HFFc6 (cell line): ENCODE measurements around the gene MCF2L. TPM values are rescaled to one million over a fixed set of nuclear protein-coding genes. Genes with fewer than 3 reads are reported as not detected.

Experiments used
- DNase-seq: peaks from one replicate; pipeline ENCODE4 v3.0.0-alpha.2; 2018
- H3K27ac Mint-ChIP-seq: 2 replicates; pipeline ENCODE4 v1.8.0; 2020; ENCODE audit warnings: mild to moderate bottlenecking, mixed read lengths
- H3K27me3 Mint-ChIP-seq: 2 replicates; pipeline ENCODE4 v1.8.0; 2021; ENCODE audit warnings: mild to moderate bottlenecking, moderate library complexity, mixed read lengths; ENCODE audit not compliant: insufficient read depth
- H3K36me3 Mint-ChIP-seq: 2 replicates; pipeline ENCODE4 v1.8.0; 2021; ENCODE audit warnings: low read depth, mixed read lengths
- H3K4me1 Mint-ChIP-seq: 2 replicates; pipeline ENCODE4 v1.8.0; 2020; ENCODE audit warnings: low read depth, mixed read lengths
- H3K4me3 Mint-ChIP-seq: 2 replicates; pipeline ENCODE4 v1.8.0; 2020; ENCODE audit warnings: mild to moderate bottlenecking, moderate library complexity, mixed read lengths
- H3K9me3 Mint-ChIP-seq: 2 replicates; pipeline ENCODE4 v1.8.0; 2020; ENCODE audit warnings: mild to moderate bottlenecking, mixed read lengths
- total RNA-seq, 6 experiments: library from RNA; stranded (reverse); fragmentation: NEBNext Ultra II Directional; extraction: Animal tissue kit (Norgen Biotek cat#: 25700); gene quantifications; 2 replicates in 1 of 6; 3 replicates in 5 of 6; pipeline ENCODE4 v1.2.3, GENCODE V29; 2021
- TF ChIP-seq, protein P1 (sequence below): fragments of 200-600 bp; sonication (generic); IDR thresholded peaks from 2 replicates; pipeline ENCODE4 v1.5.0; 2021; ENCODE audit warnings: antibody characterized with exemption, mild to moderate bottlenecking

Gene MCF2L
- total RNA-seq, 6 experiments from 2014 or later, result not detected

DNA sequence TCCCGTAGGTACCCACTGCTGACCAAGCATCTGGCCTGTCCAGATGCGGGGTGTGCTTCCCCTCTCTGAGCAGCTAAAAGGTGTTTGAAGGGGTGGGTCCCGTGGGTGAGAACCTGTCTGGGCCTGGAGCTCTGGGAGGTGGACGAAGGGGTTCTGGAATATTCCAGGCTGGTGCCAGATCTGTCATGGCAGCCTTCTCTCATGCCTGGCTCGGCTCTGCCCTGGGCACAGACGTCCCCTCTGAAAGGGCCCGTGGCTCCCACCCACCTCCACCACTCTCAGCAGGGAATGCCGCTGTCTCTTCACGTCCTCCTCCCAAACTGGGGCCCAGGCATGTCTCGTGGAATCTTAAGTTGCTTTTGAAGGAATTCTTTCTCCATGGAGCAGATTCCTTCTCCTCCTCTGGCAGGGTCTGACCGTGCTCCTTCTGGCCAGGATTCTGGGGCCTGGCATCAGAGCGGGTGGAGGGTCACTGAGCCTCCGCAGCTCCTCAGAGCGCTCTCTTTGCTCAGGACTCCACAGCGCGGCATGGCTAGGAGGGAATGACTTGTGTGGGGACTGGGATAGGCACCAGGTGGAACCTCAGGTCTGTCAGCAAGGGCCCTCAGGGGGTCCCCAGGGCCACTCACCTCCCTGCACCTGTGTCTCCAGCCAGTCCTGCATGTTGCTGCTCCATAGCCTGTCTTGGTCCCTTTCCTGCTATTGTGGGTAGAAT, 5.9 kb upstream of the MCF2L start:
- Mint-ChIP-seq H3K36me3 (no peaks in the 10 kb centered on the region), H3K27ac (no peak overlapping the region), H3K4me1 (no peaks in the 10 kb centered on the region), H3K9me3 (no peaks in the 10 kb centered on the region), H3K4me3 (no peak overlapping the region), H3K27me3 (peaks cover 56% of the 10 kb centered on the region)
- DNase-seq, result no peak
- TF ChIP-seq, protein P1, sequence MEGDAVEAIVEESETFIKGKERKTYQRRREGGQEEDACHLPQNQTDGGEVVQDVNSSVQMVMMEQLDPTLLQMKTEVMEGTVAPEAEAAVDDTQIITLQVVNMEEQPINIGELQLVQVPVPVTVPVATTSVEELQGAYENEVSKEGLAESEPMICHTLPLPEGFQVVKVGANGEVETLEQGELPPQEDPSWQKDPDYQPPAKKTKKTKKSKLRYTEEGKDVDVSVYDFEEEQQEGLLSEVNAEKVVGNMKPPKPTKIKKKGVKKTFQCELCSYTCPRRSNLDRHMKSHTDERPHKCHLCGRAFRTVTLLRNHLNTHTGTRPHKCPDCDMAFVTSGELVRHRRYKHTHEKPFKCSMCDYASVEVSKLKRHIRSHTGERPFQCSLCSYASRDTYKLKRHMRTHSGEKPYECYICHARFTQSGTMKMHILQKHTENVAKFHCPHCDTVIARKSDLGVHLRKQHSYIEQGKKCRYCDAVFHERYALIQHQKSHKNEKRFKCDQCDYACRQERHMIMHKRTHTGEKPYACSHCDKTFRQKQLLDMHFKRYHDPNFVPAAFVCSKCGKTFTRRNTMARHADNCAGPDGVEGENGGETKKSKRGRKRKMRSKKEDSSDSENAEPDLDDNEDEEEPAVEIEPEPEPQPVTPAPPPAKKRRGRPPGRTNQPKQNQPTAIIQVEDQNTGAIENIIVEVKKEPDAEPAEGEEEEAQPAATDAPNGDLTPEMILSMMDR, result no peak

DNA sequence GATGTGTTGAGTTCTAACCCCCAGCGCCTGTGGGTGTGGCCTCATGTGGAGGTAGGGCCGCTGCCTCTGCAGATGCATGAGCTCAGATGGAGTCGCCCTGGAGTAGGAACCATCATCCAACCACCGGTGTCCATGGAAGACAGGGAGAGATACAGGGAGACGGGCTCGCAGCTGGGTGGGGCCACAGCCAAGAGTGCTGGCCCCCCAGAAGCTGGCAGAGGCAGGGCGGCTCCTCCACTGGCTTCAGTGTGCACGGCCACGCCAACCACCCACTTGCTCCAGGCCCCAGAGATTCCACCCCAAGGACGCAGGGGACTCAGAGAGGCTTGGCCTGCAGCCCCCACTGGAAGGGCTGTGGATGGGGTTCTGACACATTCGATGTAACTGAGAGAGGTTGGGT, 5.4 kb upstream of the MCF2L start:
- peaks cover 51% of the 10 kb centered on the region for H3K27me3 Mint-ChIP-seq
- H3K9me3 Mint-ChIP-seq, result no peaks in the 10 kb centered on the region
- TF ChIP-seq, protein P1, result no peak
- no peak for DNase-seq
- H3K4me3 Mint-ChIP-seq, result no peak overlapping the region
- no peaks in the 10 kb centered on the region for H3K4me1 Mint-ChIP-seq
- no peak overlapping the region for H3K27ac Mint-ChIP-seq
- no peaks in the 10 kb centered on the region for H3K36me3 Mint-ChIP-seq

DNA sequence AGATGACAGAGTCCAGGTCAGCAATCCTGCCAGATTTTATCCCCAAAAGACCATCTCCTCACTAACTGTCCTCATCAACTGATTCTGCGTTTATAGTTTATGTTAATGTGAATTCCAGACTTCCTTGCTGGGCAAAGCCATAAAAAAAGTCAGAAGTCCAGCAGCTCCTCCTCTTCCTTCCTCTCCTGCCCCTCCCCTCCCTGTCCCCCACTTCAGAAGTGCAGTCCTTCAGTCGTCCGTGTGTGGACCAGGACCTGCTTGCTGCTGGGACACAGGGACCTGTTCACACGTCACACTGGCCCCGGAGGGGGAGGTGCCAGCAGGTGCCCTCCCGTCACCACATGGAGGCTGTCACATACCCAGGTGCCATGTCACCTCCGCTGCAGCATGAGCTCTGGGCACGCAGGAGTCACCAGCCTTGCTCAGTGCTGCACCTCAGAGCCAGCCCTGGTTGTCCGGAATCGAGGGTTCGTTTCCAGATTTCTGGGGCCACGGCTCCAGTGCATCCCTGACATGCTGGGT, 4.0 kb upstream of the MCF2L start:
- Mint-ChIP-seq H3K36me3 (no peaks in the 10 kb centered on the region), H3K4me1 (peaks cover 6% of the 10 kb centered on the region; the same call in 1 of the 2 replicates), H3K27me3 (peaks cover 50% of the 10 kb centered on the region), H3K27ac (no peak overlapping the region), H3K4me3 (no peak overlapping the region), H3K9me3 (no peaks in the 10 kb centered on the region)
- DNase-seq, result no peak
- TF ChIP-seq, protein P1, result no peak

DNA sequence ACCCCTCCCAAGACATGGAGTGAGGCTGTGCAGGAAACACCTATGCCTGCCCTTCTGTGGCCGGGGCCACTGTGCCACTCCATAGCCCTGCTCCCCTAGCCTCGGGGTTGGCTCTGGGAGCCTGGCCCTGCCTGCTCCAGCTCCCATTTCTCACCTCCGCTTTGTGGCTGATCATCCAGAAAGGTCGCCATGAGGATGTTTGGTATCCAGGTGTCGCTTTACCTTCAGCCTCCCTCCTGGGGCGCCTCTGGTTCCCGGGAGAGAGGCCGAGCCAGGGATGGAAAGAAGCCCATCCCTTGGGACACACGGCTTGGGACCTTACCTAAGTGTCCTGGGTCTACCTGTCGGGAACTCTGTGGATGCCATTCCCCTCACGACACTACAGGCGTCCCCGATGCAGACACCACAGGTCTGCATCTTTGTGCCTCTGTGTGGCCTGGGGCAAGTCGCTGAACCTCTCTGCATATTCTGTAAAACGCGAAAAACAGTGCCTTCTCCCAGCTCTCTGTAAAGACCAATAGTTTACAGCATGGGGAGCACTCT, 3.4 kb upstream of the MCF2L start:
- TF ChIP-seq, protein P1, result no peak
- peaks cover 6% of the 10 kb centered on the region; the same call in 1 of the 2 replicates for H3K4me1 Mint-ChIP-seq
- no peaks in the 10 kb centered on the region for H3K36me3 Mint-ChIP-seq
- peaks cover 49% of the 10 kb centered on the region for H3K27me3 Mint-ChIP-seq
- DNase-seq, result no peak
- no peaks in the 10 kb centered on the region for H3K9me3 Mint-ChIP-seq
- no peak overlapping the region for H3K27ac Mint-ChIP-seq
- H3K4me3 Mint-ChIP-seq, result no peak overlapping the region

DNA sequence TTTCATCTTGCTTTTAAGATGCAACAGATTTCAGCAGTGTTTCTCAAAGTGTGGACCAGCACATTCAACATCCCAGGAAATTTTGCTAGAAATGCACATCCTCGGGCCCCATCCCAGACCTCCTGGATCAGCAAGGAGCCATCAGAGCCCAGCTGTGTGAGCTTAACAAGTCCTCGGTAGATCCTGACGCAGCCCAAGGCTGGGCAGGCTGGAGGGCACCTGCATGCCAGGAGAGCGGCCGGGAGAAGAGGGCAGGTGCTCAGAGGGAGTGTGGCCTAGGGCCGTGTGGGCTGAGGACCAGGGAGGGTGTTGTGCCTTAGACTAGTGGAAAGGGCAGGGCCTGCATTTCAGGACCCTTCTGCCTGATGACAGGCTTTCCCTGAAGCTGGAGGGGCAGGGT, 2.2 kb upstream of the MCF2L start:
- Mint-ChIP-seq H3K27me3 (peaks cover 57% of the 10 kb centered on the region), H3K9me3 (no peaks in the 10 kb centered on the region), H3K4me1 (peaks cover 6% of the 10 kb centered on the region; the same call in 1 of the 2 replicates), H3K4me3 (no peak overlapping the region), H3K27ac (no peak overlapping the region), H3K36me3 (no peaks in the 10 kb centered on the region)
- TF ChIP-seq, protein P1, result no peak
- DNase-seq, result no peak
